22Rv1 (cell line): Measurements from ENCODE around the gene ZNF831.

Experiments
- CTCF ChIP-seq: fragments of 450-650 bp; IDR thresholded peaks from 2 replicates; pipeline ENCODE4 v1.5.1; 2017; ENCODE audit warnings: mild to moderate bottlenecking
- ZFX ChIP-seq: fragments of 450-650 bp; IDR thresholded peaks from 2 replicates; pipeline ENCODE4 v1.6.1; 2017; ENCODE audit warnings: antibody characterized with exemption, borderline replicate concordance

- TF ChIP-seq CTCF (no peak), ZFX (no peak)
Observed at GRCh38 chr20:59141818-59142581, 21.6 kb upstream of the ZNF831 start.
